Esophagus muscularis mucosa (tissue), 3 donors: ENCODE measurements around the gene POLR2E.

ENCODE experiments used
- POLR2A ChIP-seq: fragments of 450-650 bp; IDR thresholded peaks from one replicate; pipeline ENCODE4 v1.6.1; 2017; ENCODE audit warnings: antibody characterized with exemption, moderate library complexity, mild to moderate bottlenecking, low read depth
- TF ChIP-seq, protein P1 (sequence below), 3 experiments: fragments of 200-600 bp in 2 of 3; fragments of 450-650 bp in 1 of 3; sonication (generic) in 2 of 3; IDR thresholded peaks; one replicate each; pipeline ENCODE4 v1.5.1; 2017 to 2019; ENCODE audit warnings: antibody characterized with exemption in 3 of 3, mild to moderate bottlenecking in 2 of 3, moderate library complexity in 1 of 3

DNA sequence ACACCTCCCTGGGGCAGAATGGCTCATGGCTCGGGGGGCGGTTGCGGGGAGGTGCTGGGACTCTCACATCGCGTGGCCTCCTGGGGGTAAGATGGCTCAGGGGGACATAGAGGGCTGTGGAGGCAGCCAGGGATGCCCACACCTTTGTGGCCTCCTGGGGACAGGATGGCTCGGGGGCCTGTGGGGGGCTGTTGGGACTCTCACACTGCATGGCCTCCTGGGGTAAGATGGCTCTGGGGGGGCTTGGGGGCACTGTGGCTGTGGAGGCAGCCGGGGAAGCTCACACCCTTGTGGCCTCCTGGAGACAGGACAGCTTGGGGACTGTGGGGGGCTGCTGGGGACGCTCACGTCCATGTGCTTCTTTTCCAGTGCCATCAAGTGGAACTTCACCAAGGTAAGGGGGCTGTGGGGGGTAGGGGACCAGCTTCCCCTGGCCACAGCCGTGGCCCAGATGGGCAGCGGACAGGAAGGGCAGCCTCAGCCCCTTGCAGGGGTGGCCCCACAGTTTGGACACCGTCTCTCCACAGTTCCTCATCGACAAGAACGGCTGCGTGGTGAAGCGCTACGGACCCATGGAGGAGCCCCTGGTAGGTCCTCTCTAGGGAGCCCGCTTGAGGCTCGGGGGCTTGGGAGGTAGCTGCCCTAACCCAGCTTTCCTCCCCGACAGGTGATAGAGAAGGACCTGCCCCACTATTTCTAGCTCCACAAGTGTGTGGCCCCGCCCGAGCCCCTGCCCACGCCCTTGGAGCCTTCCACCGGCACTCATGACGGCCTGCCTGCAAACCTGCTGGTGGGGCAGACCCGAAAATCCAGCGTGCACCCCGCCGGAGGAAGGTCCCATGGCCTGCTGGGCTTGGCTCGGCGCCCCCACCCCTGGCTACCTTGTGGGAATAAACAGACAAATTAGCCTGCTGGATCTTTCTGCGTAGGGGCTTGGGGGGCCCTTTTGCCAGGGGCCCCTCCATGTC, 11.0 kb upstream of the POLR2E start:
- no peak for TF ChIP-seq POLR2A
- TF ChIP-seq, protein P1, sequence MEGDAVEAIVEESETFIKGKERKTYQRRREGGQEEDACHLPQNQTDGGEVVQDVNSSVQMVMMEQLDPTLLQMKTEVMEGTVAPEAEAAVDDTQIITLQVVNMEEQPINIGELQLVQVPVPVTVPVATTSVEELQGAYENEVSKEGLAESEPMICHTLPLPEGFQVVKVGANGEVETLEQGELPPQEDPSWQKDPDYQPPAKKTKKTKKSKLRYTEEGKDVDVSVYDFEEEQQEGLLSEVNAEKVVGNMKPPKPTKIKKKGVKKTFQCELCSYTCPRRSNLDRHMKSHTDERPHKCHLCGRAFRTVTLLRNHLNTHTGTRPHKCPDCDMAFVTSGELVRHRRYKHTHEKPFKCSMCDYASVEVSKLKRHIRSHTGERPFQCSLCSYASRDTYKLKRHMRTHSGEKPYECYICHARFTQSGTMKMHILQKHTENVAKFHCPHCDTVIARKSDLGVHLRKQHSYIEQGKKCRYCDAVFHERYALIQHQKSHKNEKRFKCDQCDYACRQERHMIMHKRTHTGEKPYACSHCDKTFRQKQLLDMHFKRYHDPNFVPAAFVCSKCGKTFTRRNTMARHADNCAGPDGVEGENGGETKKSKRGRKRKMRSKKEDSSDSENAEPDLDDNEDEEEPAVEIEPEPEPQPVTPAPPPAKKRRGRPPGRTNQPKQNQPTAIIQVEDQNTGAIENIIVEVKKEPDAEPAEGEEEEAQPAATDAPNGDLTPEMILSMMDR (IDR thresholded peaks at IDR 0.05), result no peak
